K562 (cell line): ENCODE measurements around the gene DHX29. TPM values are rescaled to one million over a fixed set of nuclear protein-coding genes. Genes with fewer than 3 reads are reported as not detected.

Experiments used
- ATAC-seq: fragments of 200-7000 bp; cut with Tn5 transposase; 3 replicates; pipeline ENCODE4 v1.9.1; 2020; ENCODE audit warnings: moderate library complexity
- BruUV-seq: library from RNA; stranded (reverse); fragments of 400-500 nt; replicated peaks from 2 replicates; lab custom pipeline; 2021; lab: Mats Ljungman, UMichigan
- CTCF ChIA-PET: fragments of 300-600 bp; formaldehyde crosslinking; extraction: SDS; loops from one replicate; lab custom pipeline; 2021; ENCODE audit warnings: low intra/inter-chr PET ratio; lab: Yijun Ruan, JAX
- POLR2A ChIA-PET: fragments of 300-600, 350-650 bp; sonication (Branson Sonifier 250); formaldehyde crosslinking; extraction: SDS; loops from one replicate; lab custom pipeline; 2021; ENCODE audit warnings: antibody characterized with exemption, inconsistent platforms; lab: Yijun Ruan, JAX
- DNase-seq, 4 experiments: peaks; one replicate each; pipeline versions ENCODE4 v3.0.0 to v3.0.0-alpha.2; 2011 to 2018; ENCODE audit warnings: low spot score in 3 of 4, mixed read lengths in 3 of 4; ENCODE audit errors: extremely low read depth in 1 of 4
- FAIRE-seq: peaks from 2 replicates; lab custom pipeline; 2011; peaks lifted over from hg19 to GRCh38; lab: Jason Lieb, UNC
- H2AFZ ChIP-seq: 2 replicates; pipeline ENCODE4 v1.6.0; 2011; ENCODE audit warnings: low read depth, low read length, control low read depth, inconsistent platforms
- H3K27ac ChIP-seq: fragments of 200-600 bp; 3 replicates; pipeline ENCODE4 v1.8.0; 2011; ENCODE audit warnings: low read depth, mild to moderate bottlenecking, control low read depth, inconsistent platforms, low read length, moderate library complexity, mixed read lengths; ENCODE audit errors: extremely low read depth
- H3K27me3 ChIP-seq, 2 experiments: fragments of 300-600 bp in 1 of 2; 2 replicates in 1 of 2; 3 replicates in 1 of 2; pipeline versions ENCODE4 v1.6.0 to v1.8.0; 2011; ENCODE audit warnings: inconsistent platforms in 2 of 2, low read length in 2 of 2, mild to moderate bottlenecking in 1 of 2, mixed read lengths in 1 of 2, moderate library complexity in 1 of 2; ENCODE audit not compliant: control insufficient read depth in 2 of 2, insufficient read depth in 2 of 2
- H3K36me3 ChIP-seq: fragments of 300-600 bp; 3 replicates; pipeline ENCODE4 v1.8.0; 2011; ENCODE audit warnings: mild to moderate bottlenecking, low read length, inconsistent platforms; ENCODE audit not compliant: control insufficient read depth, insufficient read depth
- H3K4me1 ChIP-seq, 2 experiments: fragments of 200-600 bp in 1 of 2; replicated peaks in 1 of 2; 2 replicates in 1 of 2; 3 replicates in 1 of 2; pipeline versions ENCODE4 v1.5.1 to v1.8.0; 2011; ENCODE audit warnings: inconsistent platforms in 2 of 2, low read length in 2 of 2, mild to moderate bottlenecking in 1 of 2, mixed read lengths in 1 of 2, moderate library complexity in 1 of 2; ENCODE audit not compliant: control insufficient read depth in 2 of 2, insufficient read depth in 2 of 2
- H3K4me2 ChIP-seq: 2 replicates; pipeline ENCODE4 v1.6.1; 2011; ENCODE audit warnings: low read length, control low read depth, inconsistent platforms, mixed read lengths; ENCODE audit not compliant: insufficient read depth
- H3K4me3 ChIP-seq: fragments of 200-600 bp; sonication (generic), shearing (Covaris generic); 2 replicates; pipeline ENCODE4 v1.5.1; 2016; ENCODE audit warnings: control low read depth, inconsistent platforms
- H3K79me2 ChIP-seq: fragments of 200-600 bp; 3 replicates; pipeline ENCODE4 v1.8.0; 2011; ENCODE audit warnings: low read length, inconsistent platforms; ENCODE audit not compliant: control insufficient read depth, insufficient read depth
- H3K9ac ChIP-seq, 2 experiments: 2 replicates each; pipeline versions ENCODE4 v1.6.0 to v1.6.1; 2011; ENCODE audit warnings: low read depth in 2 of 2, low read length in 2 of 2, control low read depth in 1 of 2, inconsistent platforms in 1 of 2, mild to moderate bottlenecking in 1 of 2, mixed read lengths in 1 of 2; ENCODE audit not compliant: insufficient read depth in 1 of 2
- H3K9me1 ChIP-seq: one replicate; pipeline ENCODE4 v1.6.0; 2011; ENCODE audit warnings: inconsistent platforms, mild to moderate bottlenecking, low read length, moderate library complexity; ENCODE audit not compliant: control insufficient read depth, insufficient read depth
- H3K9me3 ChIP-seq: replicated peaks from 2 replicates; pipeline ENCODE4 v1.5.1; 2011; ENCODE audit warnings: low read depth, low read length, inconsistent platforms; ENCODE audit not compliant: control insufficient read depth, insufficient read depth
- H4K20me1 ChIP-seq: replicated peaks from 2 replicates; pipeline ENCODE4 v1.6.1; 2011; ENCODE audit warnings: low read length, inconsistent platforms, mixed read lengths; ENCODE audit not compliant: control insufficient read depth, insufficient read depth
- BCOR ChIP-seq: fragments of 450-650 bp; IDR thresholded peaks from 2 replicates; pipeline ENCODE4 v1.6.1; 2016
- DACH1 ChIP-seq: fragments of 450-650 bp; IDR thresholded peaks from 2 replicates; pipeline ENCODE4 v1.6.1; 2018; ENCODE audit not compliant: partially characterized antibody
- FOXK1 ChIP-seq: sonication (generic); formaldehyde crosslinking; IDR thresholded peaks from 2 replicates; pipeline ENCODE4 v1.8.0; 2022; ENCODE audit warnings: missing genetic modification reagents, mild to moderate bottlenecking, borderline replicate concordance
- MYC ChIP-seq, 2 experiments: fragments of 250-450 bp in 1 of 2; sonication (Bioruptor Pico) in 1 of 2; IDR thresholded peaks; 2 replicates each; pipeline versions ENCODE4 v1.5.1 to v1.6.1; 2012 to 2021; ENCODE audit warnings: low read depth in 2 of 2, borderline replicate concordance in 1 of 2, improper control_type of control experiment in 1 of 2, low read length in 1 of 2, mild to moderate bottlenecking in 1 of 2, moderate library complexity in 1 of 2
- NFIC ChIP-seq: fragments of 450-650 bp; IDR thresholded peaks from 2 replicates; pipeline ENCODE4 v1.6.1; 2017; ENCODE audit warnings: mild to moderate bottlenecking, inconsistent platforms
- TEAD2 ChIP-seq: fragments of 450-650 bp; IDR thresholded peaks from 2 replicates; pipeline ENCODE4 v1.6.1; 2016; ENCODE audit warnings: missing genetic modification characterization, control low read depth, missing compliant biosample characterization
- WGBS: fragments of 100-300 bp; shearing (Covaris generic); methylation state at CpG from one replicate; pipeline ENCODE4 v1.1.6; 2016; ENCODE audit warnings: low coverage, mixed read lengths; ENCODE audit not compliant: insufficient coverage; ENCODE audit errors: missing lambda C conversion rate; 5-methylcytosine and 5-hydroxymethylcytosine counted together
- in situ Hi-C: fragments of 300-500 bp; cut with MboI; formaldehyde crosslinking; loops from 4 replicates; pipeline ENCODE4 v1.15.0; 2018; ENCODE audit warnings: inconsistent platforms, mixed read lengths
- intact Hi-C: fragments of 100-400 bp; cut with micrococcal nuclease; formaldehyde crosslinking; loops from 2 replicates; pipeline ENCODE4 v1.14.2; 2022
- polyA plus RNA-seq, 8 experiments: library from polyadenylated mRNA; depleted of rRNA in 4 of 8; stranded (reverse) in 5 of 8; unstranded in 3 of 8; fragments of >200 nt; fragmentation: Nextera tagmentation in 2 of 8; fragmentation: Illumina TruSeq in 1 of 8; extraction: Ambion mirVana in 2 of 8; extraction: Trizol in 1 of 8; gene quantifications; 2 replicates each; pipeline versions ENCODE4 v1.2.1 to v1.2.3, GENCODE V29; 2011 to 2014; ENCODE audit warnings: inconsistent platforms in 1 of 8, missing spikeins in 1 of 8
- total RNA-seq, 7 experiments: library from RNA; depleted of rRNA in 6 of 7; stranded (reverse); fragments of >200 nt in 6 of 7; fragmentation: Illumina TruSeq in 2 of 7; extraction: Trizol in 2 of 7; gene quantifications; 2 replicates each; pipeline versions ENCODE4 v1.2.1 to v1.2.3, GENCODE V29; 2011 to 2021; ENCODE audit warnings: low replicate concordance in 1 of 7
- TF ChIP-seq, protein P1 (sequence below): fragments of 200-400 bp; formaldehyde crosslinking; IDR thresholded peaks from 2 replicates; pipeline ENCODE4 v1.6.1; 2017; ENCODE audit warnings: mild to moderate bottlenecking, low read depth, low read length, moderate library complexity
- TF ChIP-seq, protein P2 (sequence below): fragments of 450-650 bp; formaldehyde crosslinking; IDR thresholded peaks from 2 replicates; pipeline ENCODE4 v1.4.0; 2020; ENCODE audit warnings: mild to moderate bottlenecking
- TF ChIP-seq, protein P3 (sequence below): fragments of 150-350 bp; conservative IDR thresholded peaks from 2 replicates; pipeline ENCODE4 v1.6.1; 2014; ENCODE audit warnings: low read length

DHX29 gene
- total and polyA plus RNA-seq, 9 of the 15 experiments (the other 6 are each of a cell fraction or from before 2014, with no cell fraction given) = 7.5 to 42.1 (median 25.0) TPM

DNA sequence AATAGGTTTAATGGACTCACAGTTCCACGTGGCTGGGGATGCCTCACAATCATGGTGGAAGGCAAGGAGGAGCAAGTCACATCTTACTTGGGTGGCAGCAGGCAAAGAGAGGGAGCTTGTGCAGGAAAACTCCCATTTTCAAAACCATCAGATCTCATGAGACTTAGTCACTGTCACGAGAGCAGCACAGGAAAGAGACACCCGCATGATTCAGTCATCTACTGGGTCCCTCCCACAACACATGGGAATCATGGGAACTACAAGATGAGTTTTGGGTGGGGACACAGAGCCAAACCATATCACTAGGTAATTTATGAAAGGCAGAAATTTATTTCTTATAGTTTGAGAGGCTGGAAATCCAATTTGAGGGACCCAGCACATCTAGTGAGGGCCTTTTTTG is 40.3 kb upstream of the DHX29 start (continued):
- TF ChIP-seq, protein P1, sequence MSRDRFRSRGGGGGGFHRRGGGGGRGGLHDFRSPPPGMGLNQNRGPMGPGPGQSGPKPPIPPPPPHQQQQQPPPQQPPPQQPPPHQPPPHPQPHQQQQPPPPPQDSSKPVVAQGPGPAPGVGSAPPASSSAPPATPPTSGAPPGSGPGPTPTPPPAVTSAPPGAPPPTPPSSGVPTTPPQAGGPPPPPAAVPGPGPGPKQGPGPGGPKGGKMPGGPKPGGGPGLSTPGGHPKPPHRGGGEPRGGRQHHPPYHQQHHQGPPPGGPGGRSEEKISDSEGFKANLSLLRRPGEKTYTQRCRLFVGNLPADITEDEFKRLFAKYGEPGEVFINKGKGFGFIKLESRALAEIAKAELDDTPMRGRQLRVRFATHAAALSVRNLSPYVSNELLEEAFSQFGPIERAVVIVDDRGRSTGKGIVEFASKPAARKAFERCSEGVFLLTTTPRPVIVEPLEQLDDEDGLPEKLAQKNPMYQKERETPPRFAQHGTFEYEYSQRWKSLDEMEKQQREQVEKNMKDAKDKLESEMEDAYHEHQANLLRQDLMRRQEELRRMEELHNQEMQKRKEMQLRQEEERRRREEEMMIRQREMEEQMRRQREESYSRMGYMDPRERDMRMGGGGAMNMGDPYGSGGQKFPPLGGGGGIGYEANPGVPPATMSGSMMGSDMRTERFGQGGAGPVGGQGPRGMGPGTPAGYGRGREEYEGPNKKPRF = no peak
- TF ChIP-seq, protein P2, sequence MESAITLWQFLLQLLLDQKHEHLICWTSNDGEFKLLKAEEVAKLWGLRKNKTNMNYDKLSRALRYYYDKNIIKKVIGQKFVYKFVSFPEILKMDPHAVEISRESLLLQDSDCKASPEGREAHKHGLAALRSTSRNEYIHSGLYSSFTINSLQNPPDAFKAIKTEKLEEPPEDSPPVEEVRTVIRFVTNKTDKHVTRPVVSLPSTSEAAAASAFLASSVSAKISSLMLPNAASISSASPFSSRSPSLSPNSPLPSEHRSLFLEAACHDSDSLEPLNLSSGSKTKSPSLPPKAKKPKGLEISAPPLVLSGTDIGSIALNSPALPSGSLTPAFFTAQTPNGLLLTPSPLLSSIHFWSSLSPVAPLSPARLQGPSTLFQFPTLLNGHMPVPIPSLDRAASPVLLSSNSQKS (CRISPR knock-in tag) = no peak

DNA sequence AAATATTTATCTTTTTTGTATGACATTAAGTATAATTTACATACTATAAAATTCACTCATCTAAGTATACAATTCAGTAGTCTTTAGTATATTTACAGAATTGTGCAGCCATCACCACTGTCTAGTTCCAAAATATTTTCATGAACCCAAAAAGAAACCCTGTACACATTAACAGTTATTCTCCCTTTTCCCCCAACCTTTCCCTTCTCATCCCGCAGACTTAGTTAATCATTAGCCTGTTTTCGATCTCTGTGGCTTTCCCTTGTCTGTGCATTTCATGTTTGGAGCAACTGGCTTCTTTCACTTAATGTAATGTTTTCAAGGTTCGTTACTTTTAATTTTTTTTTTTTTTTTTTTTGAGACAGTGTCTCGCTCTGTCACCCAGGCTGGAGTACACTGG is 37.8 kb upstream of the DHX29 start:
- H3K4me3 ChIP-seq = no peak overlapping the region

More for the DNA sequence above, 37.8 kb upstream of the DHX29 start:
- no peak for FAIRE-seq
- no peak overlapping the region for H3K27ac ChIP-seq
- 91% methylated on average over 3 of the region's 4 CpGs for WGBS
- intact Hi-C loops = no loop called here
- H2AFZ ChIP-seq = no peak overlapping the region
- no peaks in the 10 kb centered on the region for H3K27me3 ChIP-seq
- ATAC-seq = no peak
- ChIA-PET CTCF (interaction anchor here (0.7 to 1.6 kb wide), 2 partner anchors 335 to 347 kb away, joined by 4 to 5 read pairs; no protein-coding TSS in a partner anchor), POLR2A (no interaction called here)
- no peaks in the 10 kb centered on the region for H4K20me1 ChIP-seq
- no peak overlapping the region for H3K4me2 ChIP-seq
- no peaks in the 10 kb centered on the region for H3K9me3 ChIP-seq
- no peaks in the 10 kb centered on the region for H3K79me2 ChIP-seq
- no peaks in the 10 kb centered on the region for H3K9me1 ChIP-seq
- H3K4me1 ChIP-seq = no peaks in the 10 kb centered on the region
- in situ Hi-C loops = no loop called here
- no peak overlapping the region for H3K9ac ChIP-seq
- no peak for DNase-seq
- BruUV-seq = no TSS peak
- H3K36me3 ChIP-seq = peaks cover 95% of the 10 kb centered on the region
- no peak for TF ChIP-seq TEAD2 (tag)
- TF ChIP-seq FOXK1 = no peak
- TF ChIP-seq NFIC = no peak
- TF ChIP-seq DACH1 = no peak
- TF ChIP-seq, protein P3, sequence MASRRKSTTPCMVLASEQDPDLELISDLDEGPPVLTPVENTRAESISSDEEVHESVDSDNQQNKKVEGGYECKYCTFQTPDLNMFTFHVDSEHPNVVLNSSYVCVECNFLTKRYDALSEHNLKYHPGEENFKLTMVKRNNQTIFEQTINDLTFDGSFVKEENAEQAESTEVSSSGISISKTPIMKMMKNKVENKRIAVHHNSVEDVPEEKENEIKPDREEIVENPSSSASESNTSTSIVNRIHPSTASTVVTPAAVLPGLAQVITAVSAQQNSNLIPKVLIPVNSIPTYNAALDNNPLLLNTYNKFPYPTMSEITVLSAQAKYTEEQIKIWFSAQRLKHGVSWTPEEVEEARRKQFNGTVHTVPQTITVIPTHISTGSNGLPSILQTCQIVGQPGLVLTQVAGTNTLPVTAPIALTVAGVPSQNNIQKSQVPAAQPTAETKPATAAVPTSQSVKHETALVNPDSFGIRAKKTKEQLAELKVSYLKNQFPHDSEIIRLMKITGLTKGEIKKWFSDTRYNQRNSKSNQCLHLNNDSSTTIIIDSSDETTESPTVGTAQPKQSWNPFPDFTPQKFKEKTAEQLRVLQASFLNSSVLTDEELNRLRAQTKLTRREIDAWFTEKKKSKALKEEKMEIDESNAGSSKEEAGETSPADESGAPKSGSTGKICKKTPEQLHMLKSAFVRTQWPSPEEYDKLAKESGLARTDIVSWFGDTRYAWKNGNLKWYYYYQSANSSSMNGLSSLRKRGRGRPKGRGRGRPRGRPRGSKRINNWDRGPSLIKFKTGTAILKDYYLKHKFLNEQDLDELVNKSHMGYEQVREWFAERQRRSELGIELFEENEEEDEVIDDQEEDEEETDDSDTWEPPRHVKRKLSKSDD = no peak
- TF ChIP-seq BCOR = no peak
- TF ChIP-seq MYC (IDR thresholded peaks at IDR 0.05; ENCODE audit: low read depth, low read length) = no peak
- no peak for TF ChIP-seq MYC (CRISPR knock-in tag; IDR thresholded peaks at IDR 0.05; ENCODE audit: borderline replicate concordance, low read depth)
